ENCODE measurements around the gene DCUN1D3.

The DCUN1D3 gene

DNA sequence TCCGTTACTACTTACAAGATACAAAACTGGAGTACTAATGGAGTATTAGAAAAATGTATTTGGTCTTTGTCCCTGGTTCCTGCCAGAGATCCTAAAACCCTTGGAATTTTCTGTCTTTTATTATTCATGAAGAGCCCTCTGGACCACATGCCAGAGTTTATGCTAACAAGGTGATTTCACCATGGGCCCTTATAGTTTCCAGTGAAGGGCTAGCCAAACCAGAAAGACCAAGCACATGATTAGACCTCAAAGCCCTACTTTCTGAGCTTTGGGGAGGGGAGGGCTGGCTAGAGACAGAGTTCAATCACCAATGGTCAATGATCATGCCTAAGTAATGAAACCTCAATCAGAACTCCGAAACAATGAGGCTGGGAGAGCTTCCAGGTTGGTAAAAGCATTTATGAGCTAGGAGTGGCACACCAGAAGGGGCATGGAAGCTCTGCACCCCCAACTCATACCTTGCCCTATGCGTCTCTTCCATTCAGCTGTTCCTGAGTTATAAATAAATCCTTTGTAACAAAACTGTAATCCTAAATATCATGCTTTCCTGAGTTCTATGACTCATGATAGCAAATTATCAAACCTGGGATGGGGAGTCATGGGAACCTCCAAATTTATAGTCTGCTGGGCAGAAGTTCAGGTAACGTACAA lies 10.4 kb downstream of the DCUN1D3 start:
- no peak for DNase-seq (ENCODE audit: low read depth in 1 of 2, low spot score in 1 of 2)

DNA sequence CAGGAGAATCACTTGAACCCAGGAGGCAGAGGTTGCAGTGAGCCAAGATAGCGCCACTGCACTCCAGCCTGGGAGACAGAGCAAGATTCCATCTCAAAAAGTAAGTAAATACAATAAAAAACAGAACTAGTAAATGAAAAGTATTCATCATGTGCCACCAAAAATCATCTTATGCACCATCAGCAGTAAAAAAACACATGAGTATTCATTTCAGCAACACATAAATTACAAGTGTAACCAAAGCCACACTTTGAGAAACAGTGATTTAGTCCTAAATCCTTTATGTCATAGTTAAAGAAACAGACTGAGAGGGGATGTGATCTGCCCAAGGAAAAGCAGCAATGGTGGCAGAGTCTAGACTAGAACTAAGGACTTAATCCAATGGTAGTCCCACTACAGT lies 13.0 kb downstream of the DCUN1D3 start:
- no peak for DNase-seq (ENCODE audit: low read depth in 1 of 2, low spot score in 1 of 2)

DNA sequence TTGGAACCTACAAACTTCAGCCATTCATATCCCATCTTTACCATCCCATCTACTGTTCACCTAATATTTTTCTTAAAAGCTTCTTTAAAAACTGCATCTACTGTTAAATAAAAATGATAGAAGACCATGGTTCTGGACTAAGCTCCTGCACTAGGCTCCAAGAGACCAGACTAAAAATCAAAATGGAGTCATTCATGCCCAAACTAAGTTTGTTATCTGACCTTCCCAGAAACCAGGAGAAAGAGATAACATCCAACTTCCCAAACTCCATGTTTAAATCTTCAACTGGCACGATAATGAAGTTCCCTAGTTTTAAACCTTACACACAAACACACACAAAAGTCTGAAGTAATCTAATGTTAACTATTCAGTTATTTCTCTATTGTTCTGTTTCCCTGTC lies 13.8 kb downstream of the DCUN1D3 start:
- no peak for DNase-seq (ENCODE audit: low read depth in 1 of 2, low spot score in 1 of 2)

DNA sequence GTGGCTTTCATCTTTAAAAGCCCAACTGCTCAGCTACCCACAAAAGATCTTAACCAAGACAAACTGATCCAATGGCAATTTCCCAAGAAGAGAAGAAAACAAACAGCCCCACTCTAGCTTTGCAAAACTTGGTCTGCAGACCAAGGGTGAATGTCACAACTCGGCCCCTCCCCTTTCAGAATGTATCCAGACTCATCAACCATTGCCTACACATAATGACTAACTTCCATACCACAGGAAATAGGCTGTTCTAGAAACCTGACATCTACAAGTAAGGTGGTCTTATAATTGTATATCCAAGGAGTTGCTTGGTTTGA lies 16.0 kb downstream of the DCUN1D3 start:
- no peak for DNase-seq (ENCODE audit: low read depth in 1 of 2, low spot score in 1 of 2)

DNA sequence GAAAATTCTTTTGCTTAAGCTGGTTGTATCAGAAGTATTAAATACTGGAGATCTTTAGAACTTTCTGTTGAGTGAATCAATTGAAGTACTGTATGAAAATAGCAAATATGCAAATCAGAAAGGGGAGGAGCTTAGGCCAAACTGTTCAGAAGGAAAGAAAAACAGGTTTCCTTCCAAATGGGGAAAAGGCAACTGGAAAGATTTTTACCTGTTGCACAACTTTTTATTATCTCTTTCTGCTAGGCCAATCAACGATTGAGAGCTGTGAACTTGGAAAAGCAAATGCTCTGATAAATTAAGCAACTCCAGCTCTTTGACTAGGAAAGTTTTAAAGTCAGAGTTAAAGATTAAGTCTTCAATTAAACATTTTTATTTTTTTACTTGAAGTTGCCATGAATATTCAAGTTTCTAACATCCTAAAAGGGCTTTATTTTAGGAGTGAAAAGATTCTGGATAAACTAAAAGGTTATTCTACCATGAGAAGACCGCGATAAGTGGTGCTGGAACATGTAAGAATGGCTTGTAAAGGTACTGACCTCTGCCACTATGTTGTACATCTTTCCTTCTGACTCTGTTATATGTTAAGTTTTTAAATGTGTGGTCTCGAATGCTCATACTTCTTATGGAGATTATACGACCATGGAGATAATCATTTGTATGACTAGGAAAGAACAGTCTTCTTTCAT lies 16.5 kb downstream of the DCUN1D3 start:
- no peak for DNase-seq (ENCODE audit: low read depth in 1 of 2, low spot score in 1 of 2)

DNA sequence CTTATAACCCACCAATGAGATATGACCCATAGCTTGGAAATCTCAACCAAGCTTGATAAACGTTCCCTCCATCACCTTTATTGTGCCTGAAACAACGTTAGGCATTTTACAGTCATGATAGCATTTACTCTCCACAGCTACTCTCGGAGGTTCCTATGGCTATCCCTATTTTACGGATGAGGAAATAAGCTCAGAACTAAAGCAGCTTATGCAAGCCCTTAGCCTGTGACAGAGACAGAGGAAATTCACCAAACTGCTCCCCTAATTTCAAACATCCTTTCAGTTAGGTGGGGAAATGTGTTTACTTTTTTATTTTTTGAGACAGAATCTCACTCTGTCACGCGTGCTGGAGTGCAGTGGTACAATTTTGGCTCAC lies 18.7 kb downstream of the DCUN1D3 start:
- DNase-seq (ENCODE audit: low read depth in 1 of 2, low spot score in 1 of 2), result no peak

DNA sequence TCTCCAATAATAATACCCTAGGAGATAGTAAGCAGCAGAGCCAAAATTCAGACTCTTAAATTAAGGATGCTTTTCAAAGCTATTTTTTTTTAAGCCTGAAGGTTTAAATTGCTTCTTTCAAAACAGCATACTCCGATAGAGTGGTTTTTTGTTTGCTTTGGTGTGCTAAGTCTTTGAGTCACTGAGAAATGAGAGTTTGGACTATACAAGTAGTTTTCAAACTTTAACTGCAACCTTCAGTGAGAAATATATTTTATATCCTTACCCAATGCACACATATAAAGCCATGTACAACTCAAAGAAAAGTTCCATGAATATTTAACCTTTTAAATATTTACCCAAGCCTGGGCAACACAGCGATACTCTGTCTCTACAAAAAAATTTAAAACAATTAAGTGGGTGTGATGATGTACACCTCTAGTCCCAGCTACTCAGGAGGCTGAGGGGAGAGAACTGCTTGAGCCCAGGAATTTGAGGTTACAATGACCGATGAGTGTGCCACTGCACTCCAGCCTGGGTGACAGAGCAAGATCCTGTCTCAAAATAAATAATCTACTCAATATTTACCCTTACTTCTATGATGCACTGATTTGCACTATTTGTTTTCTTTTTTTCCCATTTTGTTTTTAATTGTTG lies 19.2 kb downstream of the DCUN1D3 start:
- DNase-seq (ENCODE audit: low read depth in 1 of 2, low spot score in 1 of 2), result no peak

DNA sequence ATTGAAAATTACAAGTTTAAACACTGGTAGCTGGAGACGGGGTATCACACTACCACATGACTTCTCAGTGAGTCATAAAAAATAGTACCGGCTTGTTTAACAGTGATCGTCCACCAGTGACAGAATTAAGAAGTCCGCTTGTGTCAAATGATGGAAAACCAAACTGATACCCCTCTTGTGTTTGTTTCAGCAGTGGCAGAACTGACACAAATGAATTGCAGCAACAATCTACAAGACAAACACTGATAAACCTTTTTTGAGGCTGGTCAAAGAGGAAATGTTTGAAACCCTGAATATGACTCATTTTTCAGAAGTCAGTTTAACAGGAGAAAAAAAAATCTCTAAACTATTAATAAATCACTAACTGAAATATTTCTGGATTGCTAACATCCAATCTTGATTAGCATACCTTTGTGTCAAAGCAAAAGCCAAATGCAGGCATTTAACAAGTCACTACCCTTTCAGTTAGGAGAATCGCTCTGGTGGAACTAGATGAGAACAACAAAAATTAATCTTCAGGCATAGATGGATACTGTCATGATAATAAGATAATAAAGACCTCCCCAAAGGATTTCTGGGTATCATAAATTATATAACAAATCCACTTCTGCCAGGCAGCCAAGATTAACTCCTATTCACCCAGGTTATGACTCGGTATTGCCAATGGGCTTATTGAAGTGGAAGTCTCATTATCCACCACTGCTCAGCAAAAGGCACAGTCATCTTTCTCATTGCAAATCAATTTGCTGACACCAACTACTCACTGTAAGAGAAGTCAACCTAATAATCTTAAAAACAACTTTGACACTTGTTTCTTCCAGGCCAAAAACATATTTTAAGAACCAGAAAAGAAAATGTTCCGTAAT lies 20.8 kb downstream of the DCUN1D3 start:
- no peak for DNase-seq (ENCODE audit: low read depth in 1 of 2, low spot score in 1 of 2)

DNA sequence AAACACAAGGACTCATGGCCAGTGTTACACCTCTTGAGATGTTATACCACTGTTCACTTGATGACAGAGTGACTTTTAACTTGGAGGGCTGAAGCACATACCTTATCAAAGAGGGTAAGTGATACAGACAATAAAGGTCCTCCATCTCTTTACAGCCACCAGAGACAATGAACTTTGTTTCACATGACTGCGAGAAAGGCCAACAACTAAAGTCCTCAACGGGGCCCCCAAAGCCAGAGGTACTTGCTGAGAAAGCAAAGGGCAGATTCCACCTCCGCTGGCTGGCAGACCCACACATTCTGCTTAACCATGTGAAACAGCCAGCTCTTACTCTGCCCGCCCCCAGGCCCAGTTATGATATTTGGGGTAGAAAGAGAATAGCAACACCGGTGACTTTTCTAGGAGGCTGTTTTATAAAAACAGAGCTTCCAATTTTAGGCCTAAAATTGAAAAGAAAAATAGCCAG lies 21.4 kb downstream of the DCUN1D3 start:
- DNase-seq (ENCODE audit: low read depth in 1 of 2, low spot score in 1 of 2), result no peak

DNA sequence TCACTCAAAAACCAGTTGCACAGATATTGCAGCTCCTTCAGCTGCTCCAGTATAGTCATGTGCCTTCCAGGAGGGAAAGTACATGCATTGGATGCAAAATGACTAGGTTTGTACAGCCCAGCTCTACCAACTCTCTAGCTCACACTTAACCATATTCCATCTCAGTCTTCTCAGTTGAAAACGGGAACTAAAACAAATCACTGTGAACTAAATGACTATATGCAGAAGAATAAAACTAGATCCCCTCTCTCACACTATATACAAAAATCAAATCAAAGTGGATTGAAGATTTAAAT lies 24.9 kb downstream of the DCUN1D3 start:
- no peak for DNase-seq (ENCODE audit: low read depth in 1 of 2, low spot score in 1 of 2)

DNA sequence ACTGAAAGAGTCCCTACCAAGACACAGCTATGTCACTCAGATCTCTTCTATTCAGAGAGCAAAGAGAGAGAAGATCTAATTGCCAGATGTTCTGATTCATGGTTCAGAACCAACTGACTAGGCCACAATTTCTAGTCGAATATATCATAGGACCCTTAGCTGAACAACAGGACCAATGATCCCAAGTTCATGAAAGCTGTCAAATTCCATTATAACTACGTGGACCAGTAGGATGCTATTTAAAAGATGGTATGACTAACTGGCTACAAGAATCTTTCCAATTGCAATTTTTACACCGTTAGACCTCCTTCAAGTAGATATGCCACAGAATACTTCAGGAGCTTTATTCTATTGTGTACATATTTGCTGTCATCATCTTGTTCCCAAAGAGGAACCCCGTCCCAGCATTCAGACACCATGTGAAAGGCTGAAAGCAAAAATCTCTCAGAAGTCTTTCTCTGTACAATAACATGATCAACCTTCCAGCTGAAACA lies 26.0 kb downstream of the DCUN1D3 start:
- no peak for DNase-seq (ENCODE audit: low read depth in 1 of 2, low spot score in 1 of 2)

DNA sequence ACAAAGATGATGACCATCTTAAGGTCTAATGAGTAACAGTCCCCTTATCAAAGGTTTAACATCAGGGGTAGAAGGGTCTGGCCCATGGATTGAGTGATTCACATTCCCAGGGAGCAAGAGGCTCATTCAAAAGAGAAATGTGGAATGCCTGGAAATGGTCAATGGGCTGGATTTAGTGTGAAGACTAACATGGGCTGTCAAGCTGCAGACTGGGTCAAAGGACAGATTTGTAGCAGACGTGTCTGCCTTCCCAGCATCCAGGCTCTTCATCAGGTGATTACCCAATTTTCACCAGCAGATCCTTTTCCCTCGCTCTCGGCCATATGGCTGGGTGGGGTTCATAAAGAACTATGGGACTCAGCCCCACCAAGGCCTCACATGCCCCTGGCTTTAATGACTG lies 26.8 kb downstream of the DCUN1D3 start:
- no peak for DNase-seq (ENCODE audit: low read depth in 1 of 2, low spot score in 1 of 2)

DNA sequence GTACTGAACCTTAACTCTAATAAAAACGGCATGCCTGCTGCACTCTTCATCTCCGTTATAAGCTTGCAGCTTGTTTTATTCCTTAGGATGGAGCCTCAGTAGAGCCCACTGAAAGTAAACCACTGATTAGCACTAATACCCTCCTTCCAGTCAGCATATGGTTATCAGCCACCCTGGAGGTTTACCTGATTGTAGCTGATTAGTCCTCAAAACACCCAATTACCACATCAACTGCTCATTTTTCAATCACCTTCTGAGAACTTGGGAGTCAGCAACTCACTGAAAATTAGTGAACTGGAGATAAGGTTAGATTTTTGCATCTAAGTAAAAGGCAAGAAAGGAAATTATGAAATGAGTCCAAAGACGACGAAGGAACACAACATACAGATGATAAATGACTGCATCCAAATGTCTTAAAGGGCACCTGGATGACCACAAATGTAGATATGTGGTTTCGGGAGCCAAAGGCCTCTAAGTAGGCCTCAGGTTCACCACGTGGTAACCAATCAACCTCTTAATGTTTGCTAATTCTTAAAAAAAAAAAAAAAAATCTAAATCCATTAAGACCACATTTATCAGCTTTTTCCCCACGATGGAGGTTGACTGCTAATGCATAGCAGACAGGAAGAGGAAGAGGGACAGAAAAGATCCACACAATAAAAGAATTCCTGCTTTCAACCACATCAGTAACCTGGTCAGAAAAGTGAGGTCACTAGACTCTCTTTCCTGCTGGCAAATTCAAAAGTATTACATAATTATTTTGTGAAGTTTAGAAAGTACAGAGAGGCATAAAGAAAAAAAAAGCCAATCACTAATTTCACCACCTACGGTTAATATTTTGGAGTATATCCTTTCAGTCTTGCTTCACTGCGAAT lies 28.0 kb downstream of the DCUN1D3 start:
- no peak for DNase-seq (ENCODE audit: low read depth in 1 of 2, low spot score in 1 of 2)

DNA sequence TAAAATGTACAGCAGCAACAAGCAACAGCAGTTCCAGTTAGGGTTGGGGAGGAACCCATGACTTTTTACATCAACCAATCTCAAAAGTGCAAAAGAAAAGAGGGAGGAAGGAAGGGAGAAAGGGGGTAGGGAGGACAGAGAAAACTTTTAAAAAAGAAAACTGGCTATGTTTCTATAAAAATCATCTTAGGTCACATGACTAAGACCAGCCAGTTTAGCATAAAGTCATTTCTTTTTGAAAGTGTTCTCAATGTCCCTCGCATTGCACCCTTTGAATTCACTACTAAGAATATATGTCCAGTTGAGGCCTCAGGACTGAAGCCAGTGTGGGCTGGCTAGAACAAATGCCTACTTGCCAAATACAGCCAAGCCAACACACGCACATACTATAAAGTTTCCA lies 28.9 kb downstream of the DCUN1D3 start:
- DNase-seq (ENCODE audit: low read depth in 1 of 2, low spot score in 1 of 2), result no peak

DNA sequence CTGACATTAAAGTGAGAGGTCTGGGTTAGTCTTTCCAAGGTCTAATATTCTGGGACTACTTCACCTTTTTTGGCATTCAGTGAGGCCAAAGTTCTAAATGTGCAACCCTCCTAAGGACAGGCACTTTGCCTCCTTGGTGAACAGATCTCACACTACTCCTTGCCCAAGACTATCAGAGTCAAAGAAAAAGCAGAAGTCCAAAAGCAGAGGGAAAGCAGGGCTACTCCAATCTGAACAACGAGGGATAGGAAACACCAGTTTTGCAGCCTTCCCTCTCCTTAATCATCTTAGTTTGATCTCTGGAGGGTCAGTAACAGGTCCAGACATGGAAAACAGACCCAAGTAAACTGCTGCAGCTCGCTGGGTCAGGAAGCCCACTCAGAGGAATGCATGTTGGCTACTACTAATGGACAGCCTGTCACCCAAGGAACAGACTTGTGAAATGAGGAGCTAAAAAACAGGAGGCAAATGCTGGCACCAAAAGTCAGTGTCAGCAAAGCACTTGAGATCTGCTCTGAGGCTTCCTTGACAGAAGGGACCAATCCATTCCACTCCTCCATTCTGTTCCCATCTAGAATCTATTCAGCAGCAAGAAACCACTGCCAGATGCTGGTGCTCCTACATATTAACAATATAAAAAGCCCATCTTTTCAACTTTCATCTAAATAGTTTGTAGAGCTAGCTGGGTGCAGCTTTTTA lies 29.9 kb downstream of the DCUN1D3 start:
- DNase-seq (ENCODE audit: low read depth in 1 of 2, low spot score in 1 of 2), result no peak

DNA sequence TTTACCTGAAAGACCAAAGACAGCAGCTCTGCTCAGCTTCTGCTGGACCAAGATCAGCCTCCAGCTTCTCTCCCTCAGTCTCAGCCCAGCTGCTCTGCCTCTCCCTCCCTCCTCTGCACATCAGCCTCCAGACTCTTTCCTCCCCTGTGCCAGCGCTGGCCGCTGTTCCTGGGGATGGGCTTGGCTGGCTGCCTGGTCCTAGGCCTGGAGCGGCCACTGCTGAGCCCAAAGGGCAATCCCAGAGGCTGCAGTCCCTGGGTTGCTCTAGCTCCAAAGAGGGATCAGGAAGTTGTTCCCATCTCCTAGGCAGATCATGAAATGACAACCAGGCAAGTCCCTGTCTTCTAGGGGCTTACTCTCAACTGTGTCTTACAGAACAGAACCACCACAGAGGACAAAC lies 31.3 kb downstream of the DCUN1D3 start:
- DNase-seq (ENCODE audit: low read depth in 1 of 2, low spot score in 1 of 2), result no peak

DNA sequence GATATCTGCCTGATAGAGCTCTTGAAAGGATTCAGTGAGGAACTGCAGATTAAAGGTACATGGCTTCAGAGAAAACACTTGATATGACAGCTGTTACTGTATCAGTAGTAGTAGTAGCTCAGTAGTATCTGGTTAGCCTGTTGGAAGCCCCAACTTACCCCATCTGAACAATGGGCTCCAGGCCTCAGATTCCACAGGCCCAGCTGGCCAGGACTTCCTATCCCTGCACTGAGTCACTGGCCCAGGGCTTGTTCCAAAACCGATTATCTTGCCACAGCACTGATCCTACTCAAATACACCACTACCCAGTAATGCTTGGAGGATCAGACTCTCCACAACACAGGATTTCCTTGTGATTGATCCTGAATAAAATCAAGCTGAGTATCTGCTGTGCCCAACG lies 32.6 kb downstream of the DCUN1D3 start:
- no peak for DNase-seq (ENCODE audit: low read depth in 1 of 2, low spot score in 1 of 2)

DNA sequence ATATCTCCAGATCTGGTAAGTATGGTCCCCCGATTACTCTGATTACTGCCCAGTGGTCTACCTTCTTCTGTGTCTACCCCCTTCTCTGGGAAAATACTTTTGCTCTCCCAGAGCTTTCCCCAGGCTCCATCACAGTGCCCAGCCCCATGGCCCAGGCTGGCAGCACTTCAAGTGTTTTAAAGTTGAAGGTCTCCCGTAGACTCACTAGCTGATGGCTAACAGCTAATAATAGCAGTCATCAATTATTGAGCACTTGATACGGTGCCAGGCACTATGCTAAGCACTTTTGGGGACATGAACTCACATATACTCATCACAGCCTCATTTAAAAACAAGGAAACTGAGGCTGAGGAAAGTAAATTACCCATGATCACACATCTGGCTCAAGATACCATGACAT lies 33.4 kb downstream of the DCUN1D3 start:
- no peak for DNase-seq (ENCODE audit: low read depth in 1 of 2, low spot score in 1 of 2)

DNA sequence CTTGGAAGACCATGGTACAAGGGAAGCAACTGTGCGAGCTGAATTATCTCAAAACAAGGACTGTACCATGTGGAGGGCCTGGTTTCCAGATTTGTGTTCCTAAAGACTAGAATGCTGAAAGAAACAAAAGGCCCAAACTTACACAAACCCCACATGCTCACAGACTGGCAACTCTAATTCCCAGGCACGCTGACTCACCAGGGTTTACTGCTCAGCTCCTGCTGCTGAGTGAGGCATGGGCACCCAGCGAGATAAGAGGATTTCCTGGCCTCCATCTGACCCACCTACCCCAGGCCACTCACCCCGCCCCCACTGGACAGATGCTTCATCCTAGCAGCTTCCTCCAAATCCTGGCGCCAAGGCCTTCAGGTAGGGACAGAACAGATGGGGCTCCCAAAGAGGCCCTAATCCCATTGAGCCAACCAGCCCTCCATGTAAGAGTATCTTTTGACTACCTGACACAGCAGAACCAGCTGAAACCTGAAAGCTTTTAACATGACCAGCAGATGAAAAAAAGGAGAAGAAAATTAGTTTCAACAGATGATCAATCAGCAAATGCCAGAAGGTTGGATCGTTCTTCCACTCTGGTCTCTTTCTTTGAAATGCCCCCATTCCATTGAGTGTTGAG lies 33.9 kb downstream of the DCUN1D3 start:
- DNase-seq (ENCODE audit: low read depth in 1 of 2, low spot score in 1 of 2), result no peak

Measured in stimulated activated CD4-positive, alpha-beta T cell treated with anti-CD3 and anti-CD28 coated beads, Interleukin-15, amount 100 ng/mL, for 1 hour (primary cell).